ENCODE results near the gene CAPN13.

DNA sequence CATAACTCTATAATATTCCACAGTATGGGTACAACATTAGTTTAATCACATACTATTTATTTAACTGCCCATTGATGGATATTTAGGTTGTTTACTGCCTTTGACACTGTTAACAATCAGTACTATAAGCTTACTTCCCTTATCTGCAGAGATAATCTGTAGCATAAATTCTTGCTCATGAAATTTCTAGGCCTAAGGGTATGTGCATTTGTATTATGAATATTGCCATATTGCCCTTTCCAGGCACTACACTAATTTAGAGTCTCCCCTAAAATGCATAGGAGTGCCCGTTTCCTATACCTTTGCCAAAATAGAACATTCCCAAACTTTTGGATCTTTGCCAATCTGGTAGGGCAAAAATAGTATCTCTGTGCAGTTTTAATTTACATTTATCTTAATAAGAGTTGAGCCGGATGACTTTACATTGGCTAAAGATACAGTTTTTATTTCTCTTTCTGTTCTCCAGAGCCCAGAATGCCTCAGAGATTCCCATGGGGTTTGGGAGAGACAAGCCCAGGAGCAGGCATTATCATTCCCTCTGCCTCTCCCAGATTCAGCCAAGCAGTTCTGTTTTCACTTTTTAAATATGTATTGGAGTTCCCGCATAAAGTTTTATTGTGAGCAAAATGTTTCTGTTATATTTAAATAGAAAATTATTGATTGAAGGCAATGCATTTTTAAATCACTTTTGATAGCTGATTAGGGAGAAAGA lies 102.8 kb downstream of the CAPN13 start:
- TF ChIP-seq, protein P1, sequence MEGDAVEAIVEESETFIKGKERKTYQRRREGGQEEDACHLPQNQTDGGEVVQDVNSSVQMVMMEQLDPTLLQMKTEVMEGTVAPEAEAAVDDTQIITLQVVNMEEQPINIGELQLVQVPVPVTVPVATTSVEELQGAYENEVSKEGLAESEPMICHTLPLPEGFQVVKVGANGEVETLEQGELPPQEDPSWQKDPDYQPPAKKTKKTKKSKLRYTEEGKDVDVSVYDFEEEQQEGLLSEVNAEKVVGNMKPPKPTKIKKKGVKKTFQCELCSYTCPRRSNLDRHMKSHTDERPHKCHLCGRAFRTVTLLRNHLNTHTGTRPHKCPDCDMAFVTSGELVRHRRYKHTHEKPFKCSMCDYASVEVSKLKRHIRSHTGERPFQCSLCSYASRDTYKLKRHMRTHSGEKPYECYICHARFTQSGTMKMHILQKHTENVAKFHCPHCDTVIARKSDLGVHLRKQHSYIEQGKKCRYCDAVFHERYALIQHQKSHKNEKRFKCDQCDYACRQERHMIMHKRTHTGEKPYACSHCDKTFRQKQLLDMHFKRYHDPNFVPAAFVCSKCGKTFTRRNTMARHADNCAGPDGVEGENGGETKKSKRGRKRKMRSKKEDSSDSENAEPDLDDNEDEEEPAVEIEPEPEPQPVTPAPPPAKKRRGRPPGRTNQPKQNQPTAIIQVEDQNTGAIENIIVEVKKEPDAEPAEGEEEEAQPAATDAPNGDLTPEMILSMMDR (IDR thresholded peaks at IDR 0.05): no peak
- no peak for TF ChIP-seq EZH2 (IDR thresholded peaks at IDR 0.05; ENCODE audit: borderline replicate concordance, insufficient read depth, low read depth, low read length, poor library complexity, severe bottlenecking)
